Amniotic epithelial cell (primary cell): ENCODE data around the gene GRIK4.

Experiments
- DNase-seq: peaks from one replicate; pipeline ENCODE4 v3.0.0-alpha.2; 2010; ENCODE audit warnings: low read depth

Gene GRIK4

DNA sequence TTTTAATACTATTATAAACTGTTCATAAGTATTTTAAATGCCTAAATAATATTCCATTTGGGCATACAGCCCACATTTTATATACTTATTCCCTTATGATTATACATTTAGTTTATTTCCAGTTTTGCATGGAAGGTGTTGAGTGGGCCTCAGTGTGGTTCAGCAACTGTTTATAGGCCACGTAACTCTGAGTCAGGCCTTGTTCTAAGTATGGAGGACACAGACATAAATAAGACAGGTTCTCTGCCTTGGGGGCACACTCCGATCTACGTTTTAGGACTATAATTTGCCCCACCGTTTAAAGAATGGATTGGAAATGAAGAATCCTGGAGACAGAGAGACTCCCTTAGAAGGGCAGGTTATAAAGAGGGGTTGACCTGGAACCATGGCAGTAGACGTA, 300.2 kb downstream of the GRIK4 start:
- DNase-seq: no peak

DNA sequence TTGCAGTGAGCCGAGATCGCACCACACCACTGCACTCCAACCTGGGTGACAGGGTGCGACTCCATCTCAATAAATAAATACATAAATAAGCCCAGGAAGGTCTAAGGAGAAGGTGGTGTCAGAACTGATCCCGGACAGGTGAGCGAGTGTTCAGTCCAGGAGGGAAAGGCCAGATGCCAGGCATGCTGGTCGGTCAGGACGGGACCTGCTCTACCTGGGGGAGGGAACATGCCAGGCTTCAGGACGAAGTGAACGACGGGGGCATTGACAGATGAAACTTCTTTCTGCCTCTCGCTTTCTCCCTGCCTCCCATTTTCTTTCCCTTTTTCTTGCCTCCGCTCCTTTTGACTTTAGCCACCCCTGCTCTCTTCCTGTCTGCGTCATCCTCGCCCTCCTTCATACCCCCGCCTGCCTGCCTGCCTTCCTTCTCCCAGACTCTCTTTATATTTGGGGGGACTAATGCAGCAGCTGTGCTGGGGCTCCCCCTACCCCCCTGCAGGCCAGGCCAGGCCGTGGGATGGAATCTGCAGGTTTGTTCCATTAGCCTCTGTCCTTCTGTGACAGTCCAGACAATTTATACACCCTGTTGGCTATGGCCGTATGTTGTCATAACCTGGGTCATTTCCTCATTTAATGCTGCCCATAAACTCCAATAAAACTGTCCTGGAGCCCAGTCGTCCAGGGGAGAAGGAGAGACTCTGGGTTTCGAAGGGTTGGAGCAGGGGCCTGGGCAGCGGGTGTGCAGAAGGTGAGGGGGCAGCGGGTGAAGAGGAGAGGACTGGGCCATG, 303.2 kb downstream of the GRIK4 start:
- DNase-seq: no peak

DNA sequence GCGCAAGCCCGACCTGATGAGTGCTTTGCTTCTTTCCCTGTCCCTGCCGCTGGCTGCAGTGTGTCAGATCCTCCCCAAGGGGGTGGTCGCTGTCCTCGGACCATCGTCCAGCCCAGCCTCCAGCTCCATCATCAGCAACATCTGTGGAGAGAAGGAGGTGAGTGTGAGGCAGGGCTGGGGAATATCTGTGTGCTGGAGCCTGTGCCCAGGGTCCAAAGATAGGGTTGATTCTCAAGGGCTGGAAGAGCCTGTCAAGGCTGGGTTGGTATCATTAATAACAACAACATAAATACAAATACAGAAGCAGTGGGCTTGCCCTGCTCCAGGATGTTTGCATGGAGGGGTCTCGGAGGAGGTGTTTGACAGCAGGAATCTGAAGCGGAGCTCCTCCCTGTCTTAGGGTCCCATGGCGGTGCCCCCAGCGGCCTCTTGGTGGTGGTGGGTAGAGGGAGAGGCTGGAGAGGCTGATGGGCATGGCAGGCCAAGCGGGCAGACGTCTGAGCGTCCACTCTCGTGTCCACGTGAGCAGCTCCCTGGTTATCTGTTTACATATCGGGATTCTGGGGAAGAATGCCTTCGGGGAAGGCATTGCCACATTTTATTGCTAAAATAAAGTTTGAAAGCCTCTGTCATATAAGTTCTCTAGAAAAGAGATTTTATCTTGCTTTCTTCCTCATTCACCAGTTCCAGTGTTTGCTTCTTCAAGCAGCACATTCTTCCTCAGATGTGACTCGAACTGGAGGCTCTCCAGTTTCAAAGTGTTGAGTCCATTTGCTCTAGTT, 304.0 kb downstream of the GRIK4 start:
- no peak for DNase-seq

DNA sequence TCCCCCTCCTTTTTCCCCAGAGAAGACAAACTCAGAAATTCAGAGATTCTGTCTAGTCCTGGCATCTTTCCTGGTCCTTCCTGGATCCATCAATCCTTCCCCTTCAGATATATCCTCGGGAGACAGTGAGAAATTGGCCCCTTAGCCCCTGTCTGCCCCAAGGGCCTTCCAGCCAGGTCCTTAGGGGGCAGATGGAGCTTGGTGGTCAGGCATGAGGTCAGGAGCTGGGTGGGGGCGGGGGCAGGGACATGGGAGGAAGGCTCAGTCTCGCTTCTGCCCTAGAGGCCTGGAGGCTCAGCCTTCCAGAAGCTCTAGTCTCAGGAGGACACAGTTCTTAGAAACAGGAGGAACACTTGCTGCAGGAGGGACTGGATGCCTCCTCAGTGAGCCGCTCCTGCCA, 304.6 kb downstream of the GRIK4 start:
- DNase-seq: no peak

DNA sequence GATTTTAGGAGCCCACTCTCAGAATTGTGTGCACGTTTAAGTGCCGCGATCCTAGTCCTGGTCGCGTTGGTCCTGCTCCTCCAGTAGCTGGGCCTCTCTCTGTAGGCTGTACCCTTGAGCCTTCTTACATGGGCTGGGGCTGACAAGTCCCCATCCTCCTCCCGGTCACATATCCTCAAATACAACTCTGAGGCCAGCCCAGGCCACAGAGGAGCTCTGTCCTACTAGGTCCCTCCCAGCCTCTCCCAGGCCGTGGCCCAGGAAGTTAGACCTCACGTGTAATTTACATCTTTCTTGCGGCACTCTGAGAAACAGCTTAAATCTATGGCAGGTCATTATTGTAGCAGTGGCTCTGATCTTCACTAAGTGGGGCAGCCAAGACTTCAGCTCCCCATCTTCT, 305.2 kb downstream of the GRIK4 start:
- no peak for DNase-seq

DNA sequence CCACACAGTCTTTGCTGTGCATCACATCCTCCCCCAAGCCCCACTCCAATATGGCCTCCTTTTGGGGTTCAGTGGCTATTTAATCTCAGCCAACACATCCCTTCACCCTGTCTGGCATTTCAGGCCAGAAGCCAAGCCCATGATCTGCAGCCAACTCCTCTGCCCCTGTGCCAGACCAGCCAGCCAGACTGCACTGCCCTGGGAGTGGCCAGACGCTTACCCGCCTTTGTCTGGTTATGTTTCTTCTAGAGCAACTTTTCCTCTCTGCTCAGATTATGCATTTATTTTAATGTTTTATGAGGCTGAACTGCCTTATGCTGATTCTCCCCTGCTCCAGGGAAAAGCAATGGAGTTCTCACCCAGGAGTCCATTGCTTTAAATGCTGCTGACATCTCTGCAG, 305.6 kb downstream of the GRIK4 start:
- DNase-seq: no peak

DNA sequence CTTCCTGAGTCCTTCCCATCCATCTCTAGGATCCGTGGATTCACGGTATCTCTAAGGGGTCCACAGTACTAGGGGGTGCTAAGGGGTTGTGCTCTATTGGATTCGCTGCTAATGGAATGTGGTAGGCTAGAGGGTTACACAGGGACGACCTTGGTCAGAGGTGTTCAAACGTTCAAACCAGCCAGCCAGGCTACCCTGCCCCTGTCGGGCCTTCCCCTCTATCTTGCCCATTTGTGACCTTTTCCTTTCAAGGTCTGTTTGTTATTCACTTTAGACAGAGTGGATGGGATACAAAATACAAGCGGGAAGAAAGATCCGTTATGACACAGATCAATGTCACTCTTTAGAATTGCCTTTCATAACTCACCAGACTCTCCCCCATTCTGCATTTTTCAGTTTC, 306.5 kb downstream of the GRIK4 start:
- no peak for DNase-seq

DNA sequence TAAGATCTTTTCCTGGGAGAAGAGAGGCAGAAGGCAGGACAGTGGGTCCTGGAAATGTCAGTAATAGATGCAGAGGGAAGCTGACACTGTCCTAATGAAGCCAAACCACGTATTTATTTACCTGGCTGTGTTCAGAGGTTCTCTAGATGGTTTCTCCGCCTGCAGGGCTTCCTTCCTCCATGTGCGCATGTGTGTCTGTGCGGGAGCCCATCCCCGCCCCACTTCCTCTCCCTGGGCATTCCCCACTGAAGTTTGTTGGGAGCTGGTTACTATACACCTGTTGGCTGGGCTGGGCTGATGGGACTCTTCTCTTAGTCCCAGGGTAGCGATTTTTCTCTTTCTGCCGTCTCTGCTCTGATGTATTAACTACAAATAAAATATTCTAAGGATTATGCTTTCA, 307.5 kb downstream of the GRIK4 start:
- DNase-seq: no peak

DNA sequence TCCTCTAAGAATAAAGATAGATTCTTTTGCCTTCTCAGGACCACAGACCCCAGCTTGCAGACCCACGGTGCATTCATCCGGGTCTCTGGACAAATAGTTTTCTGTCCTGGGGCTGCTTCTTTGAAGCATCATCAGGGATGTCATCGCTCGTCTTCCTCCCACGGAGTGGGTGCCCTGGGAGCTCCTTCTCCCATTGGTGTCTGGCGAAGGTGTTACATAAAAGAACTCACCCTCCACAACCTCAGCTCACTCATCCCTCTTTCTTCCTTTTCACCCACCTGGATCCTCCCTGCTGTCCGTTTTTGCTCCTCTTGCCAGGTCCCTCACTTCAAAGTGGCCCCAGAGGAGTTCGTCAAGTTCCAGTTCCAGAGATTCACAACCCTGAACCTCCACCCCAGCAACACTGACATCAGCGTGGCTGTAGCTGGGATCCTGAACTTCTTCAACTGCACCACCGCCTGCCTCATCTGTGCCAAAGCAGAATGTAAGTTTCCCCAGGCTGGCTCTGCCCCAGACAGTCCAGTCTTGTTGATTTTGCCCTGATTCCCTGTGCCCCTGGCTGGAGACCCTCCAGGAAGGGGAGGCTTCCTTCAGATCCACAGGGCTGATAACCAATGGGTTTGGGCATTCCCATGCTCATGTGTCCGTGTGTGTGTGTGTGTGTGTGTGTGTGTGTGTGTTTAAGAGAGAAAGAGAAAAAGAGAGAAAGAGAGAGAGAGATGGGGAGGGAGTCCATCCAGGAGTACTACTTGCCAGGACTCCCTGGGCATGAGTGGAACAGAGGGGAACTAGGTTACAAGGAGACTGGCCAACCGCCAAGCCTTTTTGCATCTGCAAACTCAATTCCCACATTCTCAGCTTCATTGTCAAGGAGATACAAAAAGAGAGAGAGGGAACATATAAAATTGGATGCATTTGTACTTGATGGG, 308.2 kb downstream of the GRIK4 start:
- DNase-seq: no peak

DNA sequence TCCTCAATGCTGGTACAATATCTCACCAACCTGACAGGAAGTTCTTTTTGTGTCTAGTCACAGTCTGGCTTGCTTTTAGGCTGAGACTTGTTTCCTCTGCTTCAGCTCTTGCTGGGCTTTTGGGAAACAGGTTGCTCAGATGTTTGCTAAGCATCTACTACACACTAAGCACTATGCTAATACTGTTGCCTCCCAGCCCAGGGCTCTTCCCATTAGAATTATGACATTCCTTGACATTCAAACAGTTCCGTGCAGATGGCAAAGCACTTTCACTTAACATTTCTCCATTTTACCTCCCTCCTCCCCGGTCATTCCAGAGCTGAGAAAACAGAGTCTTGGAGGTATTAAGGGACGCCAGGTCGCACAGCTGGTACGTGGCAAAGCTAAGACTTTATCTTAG, 311.6 kb downstream of the GRIK4 start:
- no peak for DNase-seq

DNA sequence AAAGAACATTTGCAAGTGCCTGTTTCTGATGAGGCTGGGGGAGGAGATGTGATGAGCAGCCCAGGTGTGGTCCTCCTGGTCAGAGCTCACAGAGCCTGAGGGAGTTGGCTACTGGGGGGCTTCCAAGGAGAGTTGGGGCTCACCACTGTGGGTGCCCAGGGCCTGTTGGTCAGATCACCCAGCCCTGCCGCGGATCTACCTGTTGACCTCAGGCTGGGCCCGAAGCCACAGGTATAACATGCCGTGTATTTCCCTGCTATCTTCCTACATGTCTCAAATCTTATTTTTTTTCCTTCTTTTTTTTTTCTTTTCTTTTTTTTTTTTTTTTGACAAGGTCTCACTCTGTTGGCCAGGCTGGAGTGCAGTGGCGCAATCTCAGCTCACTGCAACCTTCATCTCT, 312.7 kb downstream of the GRIK4 start:
- DNase-seq: no peak

DNA sequence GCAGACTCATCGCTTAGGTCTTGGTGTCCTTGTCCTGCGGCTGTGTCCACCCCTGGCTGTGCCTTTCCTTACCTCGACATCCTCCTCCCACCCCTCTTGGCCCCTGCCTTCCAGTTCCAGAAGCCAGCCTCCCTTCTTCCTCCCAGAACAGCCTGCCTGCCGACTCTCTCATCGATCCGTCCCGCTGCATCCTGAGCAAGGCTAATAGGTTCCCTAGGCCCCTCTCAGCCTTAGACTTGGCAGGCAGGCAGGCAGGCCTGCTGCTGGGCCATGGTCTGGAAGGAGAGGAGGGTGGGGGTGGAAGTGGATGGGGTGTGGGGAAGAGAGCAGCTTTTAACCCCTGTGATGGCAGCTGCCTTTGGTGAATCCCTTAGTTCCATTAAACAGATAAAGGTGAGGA, 315.6 kb downstream of the GRIK4 start:
- DNase-seq: no peak

DNA sequence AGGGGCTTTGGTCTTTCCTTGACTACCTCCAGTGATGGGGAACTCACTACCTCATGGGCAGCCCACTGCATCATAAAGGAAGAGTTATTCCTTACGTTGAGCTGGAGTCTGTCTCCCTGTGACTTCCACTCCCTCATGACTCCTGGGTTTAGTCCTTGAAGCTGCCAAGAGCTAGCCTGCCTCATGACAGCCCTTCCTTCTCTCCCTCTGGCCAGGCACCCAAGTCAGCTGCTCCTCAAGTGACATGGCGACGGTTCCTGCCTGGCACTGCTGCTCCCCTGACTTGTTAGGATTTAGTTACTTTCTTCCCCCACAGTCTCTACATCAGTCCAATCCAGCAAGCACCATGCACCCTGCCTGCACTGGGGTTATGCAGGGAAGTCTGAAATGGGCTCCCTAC, 316.3 kb downstream of the GRIK4 start:
- DNase-seq: no peak

DNA sequence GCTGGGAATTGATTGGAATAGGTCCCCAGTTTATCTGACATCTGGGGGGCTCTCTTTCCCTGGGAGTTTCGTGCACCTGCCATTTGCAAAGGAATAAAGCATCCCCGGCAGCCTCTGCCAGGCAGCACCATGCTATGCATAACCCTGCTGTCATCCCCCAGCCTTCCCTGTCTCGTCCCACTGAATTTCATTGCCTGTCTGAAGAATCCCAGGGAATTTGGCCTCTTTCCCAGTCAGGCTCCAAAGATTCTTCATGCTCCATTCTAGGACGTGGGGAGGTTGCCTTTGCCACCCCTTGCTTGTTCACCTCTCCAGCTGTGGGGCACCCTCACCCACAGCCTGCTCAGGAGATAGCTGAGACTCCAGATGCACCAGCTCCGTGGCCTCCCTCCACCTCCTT, 317.3 kb downstream of the GRIK4 start:
- DNase-seq: no peak

DNA sequence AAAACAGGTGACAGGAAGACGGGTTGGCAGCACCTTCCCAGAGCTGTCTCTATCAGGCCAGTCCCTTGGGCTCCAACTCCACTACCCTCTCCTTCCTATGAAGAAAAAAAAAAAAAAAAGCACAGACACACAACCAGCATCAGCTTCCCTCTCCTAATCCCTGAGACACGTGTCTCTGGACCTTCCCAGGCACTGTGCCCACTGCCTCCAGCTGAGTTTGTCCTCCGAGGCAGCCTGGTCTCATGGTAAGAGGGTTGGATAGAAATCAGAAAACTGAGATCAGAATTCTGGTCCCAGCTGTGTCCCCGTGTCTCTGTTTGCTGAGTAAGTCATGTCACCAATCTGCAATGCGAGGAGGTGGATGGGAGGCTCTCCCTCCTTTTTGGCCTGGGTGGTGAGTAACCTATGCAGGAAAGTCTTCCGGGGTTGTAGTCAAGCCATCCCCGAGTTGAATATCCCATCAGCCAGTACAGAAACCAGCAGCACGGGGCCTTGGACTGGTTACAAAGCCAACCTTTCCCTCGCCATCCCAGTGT, 318.6 kb downstream of the GRIK4 start:
- no peak for DNase-seq

DNA sequence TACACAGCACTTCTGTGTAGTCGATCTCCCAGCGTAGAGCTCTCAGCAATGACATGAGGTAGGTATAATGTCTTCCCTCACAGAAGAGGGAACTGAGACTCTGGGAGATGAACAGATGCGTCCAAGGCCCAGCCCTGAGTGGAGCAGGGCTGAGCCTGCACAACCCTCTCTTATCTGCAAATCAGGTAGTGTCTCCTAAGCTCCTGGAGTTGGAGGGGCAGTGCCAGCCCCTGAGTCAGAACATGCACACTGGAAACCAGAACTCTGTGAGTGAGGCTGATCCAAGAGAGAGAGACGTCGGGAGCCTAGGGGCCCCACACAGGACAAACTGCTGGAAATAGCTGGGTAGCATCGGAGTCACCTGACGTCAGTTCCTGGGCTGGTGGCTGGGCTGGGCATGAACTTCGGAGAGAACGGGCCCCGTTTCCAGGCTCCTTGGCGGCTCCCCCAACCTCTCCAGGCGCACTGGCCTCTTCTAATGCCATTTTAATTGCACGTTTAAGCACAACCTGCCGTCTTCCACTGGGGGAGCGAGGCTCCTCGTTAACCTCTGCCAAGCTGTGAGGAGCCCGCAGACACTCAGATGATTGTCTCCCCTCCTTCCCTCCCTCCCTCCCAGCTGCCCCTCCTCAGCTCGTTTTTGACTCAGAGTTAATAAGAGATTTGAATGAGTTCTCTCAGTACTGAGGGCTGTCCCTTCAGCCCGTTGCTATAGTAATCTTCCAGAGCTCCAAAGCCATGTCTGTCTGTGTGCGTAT, 321.1 kb downstream of the GRIK4 start:
- DNase-seq: no peak

DNA sequence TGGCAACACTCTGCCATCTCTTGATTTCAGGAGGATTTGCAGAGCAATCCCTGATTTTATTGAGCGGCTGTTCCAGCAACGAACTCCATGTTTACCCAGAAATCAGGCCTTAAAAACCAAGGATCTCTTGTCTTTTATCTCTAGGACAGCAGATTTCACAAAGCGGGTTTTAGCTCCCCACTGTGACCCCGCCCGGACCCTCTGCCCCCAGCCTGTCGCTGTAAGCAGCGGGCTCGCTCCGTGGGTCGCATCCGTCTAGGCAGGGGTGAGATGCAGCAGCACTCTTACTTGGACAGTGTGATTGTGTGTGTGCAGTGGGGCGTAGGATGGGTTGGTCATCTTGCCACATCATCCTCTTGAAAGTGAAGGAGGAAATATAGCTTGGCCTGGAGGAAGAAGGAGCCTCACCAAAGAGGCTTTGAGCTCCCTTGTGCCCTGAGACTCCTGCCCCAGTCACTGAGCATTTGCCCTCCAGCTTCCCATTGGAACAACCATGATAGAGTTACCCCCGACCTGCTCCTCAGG, 323.2 kb downstream of the GRIK4 start:
- no peak for DNase-seq

DNA sequence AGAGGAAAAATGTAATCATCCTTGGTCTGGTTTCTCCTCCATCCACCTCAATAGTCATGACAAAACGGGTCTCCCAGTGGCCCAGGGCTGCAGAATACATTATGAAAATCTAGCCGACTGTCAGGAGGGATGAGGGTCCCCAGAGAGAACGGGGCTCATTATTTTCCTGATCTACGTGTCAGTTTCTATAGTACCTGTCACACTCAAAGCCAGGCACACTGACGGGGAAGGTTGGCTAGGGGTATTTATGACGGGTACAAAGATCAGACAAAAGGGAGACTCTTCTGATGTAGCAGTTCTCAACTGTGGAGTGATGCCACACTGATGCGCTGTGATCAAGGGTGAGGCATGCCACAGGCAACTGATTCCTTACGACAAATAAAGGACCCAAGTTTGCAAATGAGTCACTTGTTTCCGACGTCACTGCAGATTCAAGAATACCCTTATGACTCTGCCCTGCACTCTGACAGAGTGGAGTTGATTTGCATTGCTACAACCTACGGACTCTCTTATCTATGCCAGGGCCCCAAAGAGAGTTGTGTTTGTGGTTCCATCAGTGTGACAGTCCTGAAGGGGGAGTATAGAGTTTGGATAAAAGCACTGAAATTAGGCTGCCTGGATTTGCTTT, 324.2 kb downstream of the GRIK4 start:
- DNase-seq: no peak

DNA sequence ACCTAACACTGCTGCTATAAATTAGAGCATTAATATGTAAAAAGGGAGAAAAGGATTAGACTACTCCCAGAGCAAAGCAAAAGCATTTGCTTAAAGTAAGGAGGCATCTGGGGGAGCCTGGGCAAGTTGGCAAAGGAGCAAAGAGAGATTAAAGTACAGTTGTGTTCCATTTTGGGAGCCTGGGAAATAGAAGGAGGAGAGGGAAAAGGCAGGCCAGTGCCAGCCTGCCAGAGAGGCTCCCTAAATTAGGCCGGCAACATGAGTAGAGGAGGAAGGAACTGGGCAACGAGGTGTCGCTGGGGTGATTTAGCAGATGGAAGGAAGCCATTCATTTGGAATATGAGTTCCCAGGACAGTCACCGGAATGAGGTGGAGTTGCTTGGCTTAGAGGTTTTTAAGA, 326.1 kb downstream of the GRIK4 start:
- DNase-seq: no peak

DNA sequence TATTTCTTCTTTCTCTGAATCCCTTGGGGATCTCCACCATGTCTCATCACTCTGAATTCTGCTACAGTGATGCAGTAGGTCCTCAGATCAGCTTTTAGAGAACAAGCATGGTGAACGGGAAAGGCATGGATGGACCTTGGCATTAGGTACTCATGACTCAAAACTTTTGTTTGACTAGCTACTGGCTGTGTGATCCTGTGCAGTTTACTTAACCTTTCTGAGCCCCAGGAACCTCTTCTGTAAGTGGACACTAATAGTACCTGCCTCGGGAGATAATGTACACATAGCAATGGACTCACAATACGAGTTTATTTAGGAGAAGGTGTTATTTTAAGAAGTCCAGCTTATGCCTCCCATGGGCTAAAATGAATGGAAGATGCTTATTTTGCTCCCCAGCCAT, 327.7 kb downstream of the GRIK4 start:
- no peak for DNase-seq

DNA sequence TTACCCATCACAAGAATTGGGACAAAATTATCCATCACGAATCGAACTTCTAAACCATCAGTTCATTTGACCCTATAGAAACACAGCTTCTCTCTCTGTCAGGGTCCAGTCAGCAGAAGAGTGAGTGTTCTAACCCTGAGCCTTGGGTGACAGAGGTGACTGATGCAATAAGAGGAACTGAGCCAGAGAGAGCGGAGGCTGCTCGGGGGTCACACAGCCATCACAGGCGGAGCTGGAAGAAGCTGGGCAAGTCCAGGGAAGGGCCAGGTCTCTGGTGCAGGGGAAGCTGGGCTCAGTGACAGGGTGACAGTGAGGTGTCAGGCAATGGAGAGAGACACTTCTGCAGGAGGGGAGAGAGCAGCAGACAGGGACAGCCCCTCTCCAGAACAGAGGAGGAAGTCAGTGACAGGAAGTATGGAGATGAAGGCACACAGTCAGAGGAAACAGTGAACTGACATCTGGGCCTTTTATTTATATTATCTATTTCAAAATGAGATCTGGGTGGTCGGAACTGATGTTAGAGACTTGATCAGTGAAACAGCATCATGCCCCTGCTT, 328.4 kb downstream of the GRIK4 start:
- DNase-seq: no peak
